ENCODE measurements around the gene HLA-DOB. TPM values are rescaled to one million over a fixed set of nuclear protein-coding genes. Genes with fewer than 3 reads are reported as not detected.

HLA-DOB gene
- total and polyA plus RNA-seq, 2 of the 13 experiments (the other 11 are each of a cell fraction or from before 2014, with no cell fraction given), result not detected

DNA sequence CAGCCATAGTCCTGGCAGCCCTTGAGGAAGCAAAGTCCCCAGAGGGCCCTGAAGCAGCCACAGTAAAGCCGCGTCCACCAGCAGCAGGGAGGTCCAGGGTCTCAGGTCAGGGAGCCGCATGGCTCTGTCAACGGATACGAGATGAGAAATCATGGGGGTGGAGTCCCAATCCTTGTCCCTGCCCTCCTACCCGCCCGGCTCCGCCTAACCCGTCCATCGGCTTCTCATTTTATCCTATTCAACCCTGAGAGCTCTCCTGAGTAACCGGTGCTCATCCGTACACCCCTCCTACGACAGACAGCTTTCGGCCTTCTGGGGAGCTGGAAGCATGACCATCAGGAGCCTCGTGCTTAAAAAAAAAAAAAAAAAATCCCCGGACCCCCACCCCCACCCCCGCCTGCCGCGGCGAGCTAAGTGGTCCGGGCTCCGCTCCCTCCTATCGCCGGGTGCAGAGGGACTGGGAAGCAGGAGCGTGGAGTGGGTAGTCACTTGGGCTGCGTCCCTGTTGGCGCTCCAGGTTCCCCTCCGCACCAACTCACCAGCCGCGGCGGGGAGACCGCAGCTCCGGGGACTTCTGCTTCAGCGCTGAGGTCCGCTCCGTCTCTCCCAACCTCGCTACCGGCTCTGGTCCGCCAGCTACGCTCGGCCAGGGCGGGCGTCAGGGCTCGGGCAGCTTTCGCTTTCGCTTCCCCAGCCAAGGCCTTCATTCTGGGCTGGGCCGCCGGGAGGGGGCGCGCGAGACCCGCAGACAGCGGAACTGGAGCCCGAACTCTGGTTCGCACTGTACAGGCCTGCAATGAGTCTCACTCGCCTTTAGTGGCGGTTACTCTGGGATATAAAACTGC lies 21.5 kb upstream of the HLA-DOB start, which contains the start of gene TAP2 (continued):
- TF ChIP-seq, protein P1, sequence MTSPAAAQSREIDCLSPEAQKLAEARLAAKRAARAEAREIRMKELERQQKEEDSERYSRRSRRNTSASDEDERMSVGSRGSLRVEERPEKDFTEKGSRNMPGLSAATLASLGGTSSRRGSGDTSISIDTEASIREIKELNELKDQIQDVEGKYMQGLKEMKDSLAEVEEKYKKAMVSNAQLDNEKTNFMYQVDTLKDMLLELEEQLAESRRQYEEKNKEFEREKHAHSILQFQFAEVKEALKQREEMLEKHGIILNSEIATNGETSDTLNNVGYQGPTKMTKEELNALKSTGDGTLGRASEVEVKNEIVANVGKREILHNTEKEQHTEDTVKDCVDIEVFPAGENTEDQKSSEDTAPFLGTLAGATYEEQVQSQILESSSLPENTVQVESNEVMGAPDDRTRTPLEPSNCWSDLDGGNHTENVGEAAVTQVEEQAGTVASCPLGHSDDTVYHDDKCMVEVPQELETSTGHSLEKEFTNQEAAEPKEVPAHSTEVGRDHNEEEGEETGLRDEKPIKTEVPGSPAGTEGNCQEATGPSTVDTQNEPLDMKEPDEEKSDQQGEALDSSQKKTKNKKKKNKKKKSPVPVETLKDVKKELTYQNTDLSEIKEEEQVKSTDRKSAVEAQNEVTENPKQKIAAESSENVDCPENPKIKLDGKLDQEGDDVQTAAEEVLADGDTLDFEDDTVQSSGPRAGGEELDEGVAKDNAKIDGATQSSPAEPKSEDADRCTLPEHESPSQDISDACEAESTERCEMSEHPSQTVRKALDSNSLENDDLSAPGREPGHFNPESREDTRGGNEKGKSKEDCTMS (CRISPR knock-in tag; conservative IDR thresholded peaks at IDR 0.05), result no peak
- peak; percentile 56; the same call in 1 of the 2 replicates for TF ChIP-seq ZNF891 (CRISPR knock-in tag; IDR thresholded peaks at IDR 0.05)
- peak; percentile 69; the same call in 1 of the 2 replicates for TF ChIP-seq ZSCAN25 (CRISPR knock-in tag; IDR thresholded peaks at IDR 0.05)
- TF ChIP-seq ZSCAN12 (CRISPR knock-in tag; IDR thresholded peaks at IDR 0.05), result peak; percentile 76
- TF ChIP-seq ZBTB7A (CRISPR knock-in tag; IDR thresholded peaks at IDR 0.05), result peak; percentile 10; the same call in 1 of the 2 replicates
- peak; percentile 53; the same call in 1 of the 2 replicates for TF ChIP-seq JUN (CRISPR knock-in tag; IDR thresholded peaks at IDR 0.05)
- TF ChIP-seq ZFP37 (CRISPR knock-in tag; IDR thresholded peaks at IDR 0.05; ENCODE audit: borderline replicate concordance), result peak; percentile 91; the same call in 1 of the 2 replicates
- TF ChIP-seq BCL6 (CRISPR knock-in tag; IDR thresholded peaks at IDR 0.05), result peak; percentile 45; the same call in 1 of the 2 replicates
- TF ChIP-seq SP1 (IDR thresholded peaks at IDR 0.05), result no peak
- TF ChIP-seq SP1 (CRISPR knock-in tag; IDR thresholded peaks at IDR 0.05), result peak; percentile 56; the same call in 1 of the 2 replicates
- TF ChIP-seq MIER2 (CRISPR knock-in tag; IDR thresholded peaks at IDR 0.05), result peak; percentile 74
- TF ChIP-seq ZSCAN20 (CRISPR knock-in tag; IDR thresholded peaks at IDR 0.05; ENCODE audit: borderline replicate concordance), result no peak
- TF ChIP-seq DPF2 (CRISPR knock-in tag; IDR thresholded peaks at IDR 0.05; ENCODE audit: borderline replicate concordance, low read depth), result no peak
- TF ChIP-seq, protein P2, sequence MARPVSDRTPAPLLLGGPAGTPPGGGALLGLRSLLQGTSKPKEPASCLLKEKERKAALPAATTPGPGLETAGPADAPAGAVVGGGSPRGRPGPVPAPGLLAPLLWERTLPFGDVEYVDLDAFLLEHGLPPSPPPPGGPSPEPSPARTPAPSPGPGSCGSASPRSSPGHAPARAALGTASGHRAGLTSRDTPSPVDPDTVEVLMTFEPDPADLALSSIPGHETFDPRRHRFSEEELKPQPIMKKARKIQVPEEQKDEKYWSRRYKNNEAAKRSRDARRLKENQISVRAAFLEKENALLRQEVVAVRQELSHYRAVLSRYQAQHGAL (CRISPR knock-in tag; IDR thresholded peaks at IDR 0.05; ENCODE audit: not compliant biosample characterization), result peak; percentile 68
- peak; percentile 50 for TF ChIP-seq ZMYM4 (CRISPR knock-in tag; IDR thresholded peaks at IDR 0.05)
- peak; percentile 96 for TF ChIP-seq U2AF1 (optimal IDR thresholded peaks at IDR 0.05; ENCODE audit: low read depth, low read length)
- TF ChIP-seq, protein P3, sequence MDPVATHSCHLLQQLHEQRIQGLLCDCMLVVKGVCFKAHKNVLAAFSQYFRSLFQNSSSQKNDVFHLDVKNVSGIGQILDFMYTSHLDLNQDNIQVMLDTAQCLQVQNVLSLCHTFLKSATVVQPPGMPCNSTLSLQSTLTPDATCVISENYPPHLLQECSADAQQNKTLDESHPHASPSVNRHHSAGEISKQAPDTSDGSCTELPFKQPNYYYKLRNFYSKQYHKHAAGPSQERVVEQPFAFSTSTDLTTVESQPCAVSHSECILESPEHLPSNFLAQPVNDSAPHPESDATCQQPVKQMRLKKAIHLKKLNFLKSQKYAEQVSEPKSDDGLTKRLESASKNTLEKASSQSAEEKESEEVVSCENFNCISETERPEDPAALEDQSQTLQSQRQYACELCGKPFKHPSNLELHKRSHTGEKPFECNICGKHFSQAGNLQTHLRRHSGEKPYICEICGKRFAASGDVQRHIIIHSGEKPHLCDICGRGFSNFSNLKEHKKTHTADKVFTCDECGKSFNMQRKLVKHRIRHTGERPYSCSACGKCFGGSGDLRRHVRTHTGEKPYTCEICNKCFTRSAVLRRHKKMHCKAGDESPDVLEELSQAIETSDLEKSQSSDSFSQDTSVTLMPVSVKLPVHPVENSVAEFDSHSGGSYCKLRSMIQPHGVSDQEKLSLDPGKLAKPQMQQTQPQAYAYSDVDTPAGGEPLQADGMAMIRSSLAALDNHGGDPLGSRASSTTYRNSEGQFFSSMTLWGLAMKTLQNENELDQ (CRISPR knock-in tag; IDR thresholded peaks at IDR 0.05; ENCODE audit: borderline replicate concordance), result no peak
- peak; percentile 69 for TF ChIP-seq RBM39 (IDR thresholded peaks at IDR 0.05; ENCODE audit: low read depth, low read length, poor library complexity, severe bottlenecking)
- TF ChIP-seq, protein P4, sequence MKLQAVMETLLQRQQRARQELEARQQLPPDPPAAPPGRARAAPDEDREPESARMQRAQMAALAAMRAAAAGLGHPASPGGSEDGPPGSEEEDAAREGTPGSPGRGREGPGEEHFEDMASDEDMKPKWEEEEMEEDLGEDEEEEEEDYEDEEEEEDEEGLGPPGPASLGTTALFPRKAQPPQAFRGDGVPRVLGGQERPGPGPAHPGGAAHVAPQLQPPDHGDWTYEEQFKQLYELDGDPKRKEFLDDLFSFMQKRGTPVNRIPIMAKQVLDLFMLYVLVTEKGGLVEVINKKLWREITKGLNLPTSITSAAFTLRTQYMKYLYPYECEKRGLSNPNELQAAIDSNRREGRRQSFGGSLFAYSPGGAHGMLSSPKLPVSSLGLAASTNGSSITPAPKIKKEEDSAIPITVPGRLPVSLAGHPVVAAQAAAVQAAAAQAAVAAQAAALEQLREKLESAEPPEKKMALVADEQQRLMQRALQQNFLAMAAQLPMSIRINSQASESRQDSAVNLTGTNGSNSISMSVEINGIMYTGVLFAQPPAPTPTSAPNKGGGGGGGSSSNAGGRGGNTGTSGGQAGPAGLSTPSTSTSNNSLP (IDR thresholded peaks at IDR 0.05; ENCODE audit: low read depth, low read length), result peak; percentile 53; the same call in 1 of the 2 replicates
- 0 out of 2 replicates have a peak, but pooled peaks have one; percentile 33 for TF ChIP-seq TP53 (CRISPR knock-in tag; conservative IDR thresholded peaks at IDR 0.05)
- TF ChIP-seq GLI4 (CRISPR knock-in tag; IDR thresholded peaks at IDR 0.05; ENCODE audit: borderline replicate concordance), result 0 out of 2 replicates have a peak, but pooled peaks have one; percentile 78

Data from HepG2 (cell line).